Sigmoid colon (tissue), 7 donors: ENCODE results near the gene HEMGN. TPM values are rescaled to one million over a fixed set of nuclear protein-coding genes. Genes with fewer than 3 reads are reported as not detected.
A peak's percentile ranks its signal among the peaks of the same experiment; 100 is the strongest.
"Not testable (repeated sequence)": the region's sequence is repeated elsewhere in the genome, so short reads cannot be mapped to it uniquely, and the experiment has no call there.

Experiments
- DNase-seq: peaks from one replicate; pipeline ENCODE4 v3.0.0-alpha.2; 2019
- H3K27ac ChIP-seq, 4 donors: fragments of 200-600 bp; sonication (generic); one replicate each; pipeline ENCODE4 v1.5.1; 2016 to 2019; ENCODE audit warnings: mild to moderate bottlenecking in 1 of 4
- H3K27me3 ChIP-seq, 3 donors: fragments of 200-600 bp; sonication (generic); one replicate each; pipeline ENCODE4 v1.5.1; 2019; ENCODE audit warnings: mild to moderate bottlenecking in 1 of 3
- H3K36me3 ChIP-seq, 4 donors: fragments of 200-600 bp; sonication (generic); one replicate each; pipeline ENCODE4 v1.5.1; 2016 to 2019
- H3K4me1 ChIP-seq, 4 donors: fragments of 200-600 bp; sonication (generic); one replicate each; pipeline ENCODE4 v1.5.1; 2017 to 2019
- H3K4me3 ChIP-seq, 4 donors: fragments of 200-600 bp; sonication (generic); one replicate each; pipeline ENCODE4 v1.5.1; 2017 to 2019; ENCODE audit warnings: mild to moderate bottlenecking in 2 of 4, moderate library complexity in 1 of 4
- H3K9me3 ChIP-seq, 4 donors: fragments of 200-600 bp in 3 of 4; sonication (generic) in 3 of 4; one replicate each; pipeline versions ENCODE4 v1.5.1 to v1.6.1; 2013 to 2019
- EP300 ChIP-seq, 4 donors: sonication (generic); formaldehyde crosslinking; IDR thresholded peaks; one replicate each; pipeline ENCODE4 v1.6.1; 2017; ENCODE audit warnings: antibody characterized with exemption in 4 of 4
- POLR2A ChIP-seq, 2 donors: fragments of 450-650 bp; IDR thresholded peaks; one replicate each; pipeline ENCODE4 v1.6.1; 2016; ENCODE audit warnings: antibody characterized with exemption in 2 of 2, mild to moderate bottlenecking in 2 of 2, moderate library complexity in 2 of 2
- POLR2AphosphoS5 ChIP-seq, 4 donors: sonication (generic); formaldehyde crosslinking; IDR thresholded peaks; one replicate each; pipeline ENCODE4 v1.6.1; 2017; ENCODE audit warnings: antibody characterized with exemption in 4 of 4
- WGBS, 2 donors: extraction: QIAGEN DNeasy Blood & Tissue Kit; methylation state at CpG; one replicate each; pipeline ENCODE4 v1.1.7; 2013; 5-methylcytosine and 5-hydroxymethylcytosine counted together
- intact Hi-C: fragments of 100-400 bp; cut with DNase I; formaldehyde crosslinking; loops from one replicate; pipeline ENCODE4 v1.15.1; 2023
- polyA plus RNA-seq, 3 donors: library from polyadenylated mRNA; stranded (reverse); fragments of 200-250 nt; gene quantifications; one replicate each; pipeline ENCODE4 v1.2.3, GENCODE V29; 2013
- total RNA-seq, 4 donors: library from RNA; depleted of rRNA; stranded (reverse); fragments of >200 nt; gene quantifications; one replicate each; pipeline ENCODE4 v1.1.0, GENCODE V29; 2016
- TF ChIP-seq, protein P1 (sequence below), 4 experiments: fragments of 450-650 bp in 3 of 4; fragments of 200-600 bp in 1 of 4; IDR thresholded peaks; one replicate each; pipeline ENCODE4 v1.5.1; 2016 to 2019; ENCODE audit warnings: antibody characterized with exemption in 4 of 4, mild to moderate bottlenecking in 3 of 4, moderate library complexity in 2 of 4
- donor health status: healthy with polysubstance abuse.
- donor health status: Bipolar disorder and iron deficiency.
- donor health status: healthy.

HEMGN gene
- total and polyA plus RNA-seq, 7 donors, result 0.25 TPM; not detected in 6

DNA sequence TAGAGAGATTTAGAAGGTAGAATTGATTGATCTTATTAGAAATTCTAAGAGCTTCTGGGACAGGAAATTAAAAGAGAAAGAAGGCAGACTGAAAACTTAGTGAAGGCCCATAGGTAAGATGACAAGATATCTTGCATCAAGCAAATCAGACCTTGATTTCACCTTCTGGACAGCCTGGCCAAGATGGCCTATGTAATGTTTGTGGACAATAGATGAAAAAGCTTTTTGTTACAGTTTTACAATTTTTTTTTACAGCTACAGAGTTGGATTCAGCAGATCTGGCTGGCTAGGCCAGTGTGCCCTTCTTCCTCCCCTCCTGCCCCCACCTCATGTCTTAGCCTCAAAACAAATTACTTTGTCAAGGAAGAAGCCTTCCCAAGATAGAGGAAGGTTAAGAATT, 21.6 kb upstream of the HEMGN start:
- no peaks in the 10 kb centered on the region for H3K36me3 ChIP-seq
- TF ChIP-seq POLR2A (IDR thresholded peaks at IDR 0.05) (no peak), POLR2AphosphoS5 (IDR thresholded peaks at IDR 0.05) (no peak), EP300 (IDR thresholded peaks at IDR 0.05) (no peak)
- TF ChIP-seq, protein P1, sequence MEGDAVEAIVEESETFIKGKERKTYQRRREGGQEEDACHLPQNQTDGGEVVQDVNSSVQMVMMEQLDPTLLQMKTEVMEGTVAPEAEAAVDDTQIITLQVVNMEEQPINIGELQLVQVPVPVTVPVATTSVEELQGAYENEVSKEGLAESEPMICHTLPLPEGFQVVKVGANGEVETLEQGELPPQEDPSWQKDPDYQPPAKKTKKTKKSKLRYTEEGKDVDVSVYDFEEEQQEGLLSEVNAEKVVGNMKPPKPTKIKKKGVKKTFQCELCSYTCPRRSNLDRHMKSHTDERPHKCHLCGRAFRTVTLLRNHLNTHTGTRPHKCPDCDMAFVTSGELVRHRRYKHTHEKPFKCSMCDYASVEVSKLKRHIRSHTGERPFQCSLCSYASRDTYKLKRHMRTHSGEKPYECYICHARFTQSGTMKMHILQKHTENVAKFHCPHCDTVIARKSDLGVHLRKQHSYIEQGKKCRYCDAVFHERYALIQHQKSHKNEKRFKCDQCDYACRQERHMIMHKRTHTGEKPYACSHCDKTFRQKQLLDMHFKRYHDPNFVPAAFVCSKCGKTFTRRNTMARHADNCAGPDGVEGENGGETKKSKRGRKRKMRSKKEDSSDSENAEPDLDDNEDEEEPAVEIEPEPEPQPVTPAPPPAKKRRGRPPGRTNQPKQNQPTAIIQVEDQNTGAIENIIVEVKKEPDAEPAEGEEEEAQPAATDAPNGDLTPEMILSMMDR (IDR thresholded peaks at IDR 0.05), result no peak

DNA sequence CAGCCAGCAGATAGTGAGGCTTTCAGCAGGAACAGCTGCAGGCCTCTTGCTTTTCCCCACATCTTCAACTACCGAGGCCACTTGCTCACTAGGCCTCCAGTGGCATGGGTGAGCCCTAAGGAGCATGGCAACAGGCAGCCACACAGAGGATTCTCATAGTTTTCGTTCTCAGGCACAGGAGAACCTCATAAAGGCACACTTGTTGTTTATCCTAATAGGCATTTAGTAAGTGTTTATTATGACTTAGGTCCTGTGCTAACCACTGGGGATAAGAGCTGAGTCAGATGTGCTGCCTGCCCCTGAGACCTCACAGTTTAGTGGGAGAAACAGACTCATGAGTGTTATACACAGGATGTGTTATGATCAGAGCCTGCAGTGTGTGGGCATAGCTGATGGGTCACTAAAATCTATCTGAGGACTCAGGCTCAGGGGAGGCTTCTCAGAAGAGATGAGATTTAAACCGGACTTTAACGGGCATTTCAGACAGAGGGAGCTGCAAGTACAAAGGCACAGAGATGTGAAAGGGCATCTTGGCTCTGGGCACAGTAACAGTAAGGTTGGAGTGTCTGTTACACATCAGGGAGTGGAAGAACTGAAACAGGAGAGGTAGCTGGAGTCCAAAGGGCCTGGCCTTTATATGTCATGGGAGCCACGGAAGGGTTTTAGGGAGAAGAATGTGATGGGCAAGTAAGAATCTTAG, 21.0 kb upstream of the HEMGN start:
- TF ChIP-seq POLR2A (IDR thresholded peaks at IDR 0.05), result no peak
- TF ChIP-seq, protein P1 (IDR thresholded peaks at IDR 0.05), result no peak
- intact Hi-C loops, result no loop called here
- Histone ChIP-seq H3K4me3 (no peak overlapping the region), H3K27ac (peak overlapping the region in 1 of 4 donors; percentile 37), H3K4me1 (no peaks in the 10 kb centered on the region), H3K36me3 (no peaks in the 10 kb centered on the region), H3K27me3 (no peaks in the 10 kb centered on the region), H3K9me3 (no peaks in the 10 kb centered on the region)
- no peak for DNase-seq
- WGBS, 2 donors, result 79 to 80% methylated on average over 5 of the region's 5 CpGs

More for the DNA sequence above, 21.6 kb upstream of the HEMGN start:
- peak overlapping the region in 1 of 4 donors; percentile 37 for H3K27ac ChIP-seq
- no peak overlapping the region for H3K4me3 ChIP-seq
- DNase-seq, result no peak
- no peaks in the 10 kb centered on the region for H3K9me3 ChIP-seq
- intact Hi-C loops, result no loop called here
- no peaks in the 10 kb centered on the region for H3K27me3 ChIP-seq
- no peaks in the 10 kb centered on the region for H3K4me1 ChIP-seq

DNA sequence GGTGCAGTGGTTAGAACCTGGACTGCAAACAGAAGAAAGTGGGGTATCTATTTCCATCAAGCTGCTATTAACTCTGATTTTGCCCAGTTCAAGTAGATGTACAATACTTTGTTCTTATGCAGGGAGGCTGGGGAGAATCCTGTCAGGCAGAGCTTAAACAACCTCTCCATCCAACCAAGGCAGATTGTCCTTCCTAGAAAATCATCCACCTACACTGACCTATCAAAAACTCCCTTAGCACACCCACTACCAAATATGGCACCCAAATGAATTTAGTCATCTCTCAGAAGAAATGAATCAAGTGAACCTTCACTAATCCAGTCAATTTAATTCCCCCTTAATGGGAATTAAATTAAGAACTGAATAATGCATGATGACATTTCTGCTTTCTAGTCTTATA, 18.4 kb upstream of the HEMGN start:
- intact Hi-C loops, result no loop called here
- DNase-seq, result no peak
- H3K4me3 ChIP-seq, result no peak overlapping the region
- no peak overlapping the region for H3K27ac ChIP-seq
- H3K9me3 ChIP-seq, result no peaks in the 10 kb centered on the region
- H3K4me1 ChIP-seq, result no peaks in the 10 kb centered on the region
- H3K36me3 ChIP-seq, result no peaks in the 10 kb centered on the region
- TF ChIP-seq EP300 (IDR thresholded peaks at IDR 0.05) (no peak), POLR2A (IDR thresholded peaks at IDR 0.05) (no peak), POLR2AphosphoS5 (IDR thresholded peaks at IDR 0.05) (no peak)
- TF ChIP-seq, protein P1 (IDR thresholded peaks at IDR 0.05), result no peak
- H3K27me3 ChIP-seq, result peaks cover 0 to 1% (median under 1%) of the 10 kb centered on the region in 3 donors

DNA sequence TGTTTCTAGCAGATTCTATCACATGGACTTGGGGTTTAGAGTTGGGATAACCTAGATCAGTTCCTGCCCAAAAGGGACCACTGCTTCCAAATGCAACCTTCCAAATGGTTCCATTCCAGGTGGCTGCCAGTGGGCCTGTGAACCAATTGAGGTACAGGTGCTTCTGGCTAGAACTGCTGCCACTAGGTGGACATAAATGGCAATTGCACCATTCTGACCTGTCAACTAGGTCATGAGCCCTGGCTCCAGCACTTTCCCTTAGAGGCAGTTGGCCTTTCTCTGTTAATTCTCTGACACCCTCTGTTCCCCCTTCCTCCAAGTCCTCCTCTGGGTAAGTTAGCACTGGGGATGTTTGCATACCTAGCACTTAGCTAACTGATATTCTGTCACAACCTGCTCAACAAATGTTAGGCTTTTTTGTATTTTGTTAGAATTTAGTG, 16.6 kb upstream of the HEMGN start:
- DNase-seq, result no peak
- Histone ChIP-seq H3K27ac (no peak overlapping the region), H3K4me1 (no peaks in the 10 kb centered on the region), H3K27me3 (peaks cover 0 to 10% (median 7%) of the 10 kb centered on the region in 3 donors), H3K9me3 (peaks cover 0 to 2% (median 0%) of the 10 kb centered on the region in 4 donors), H3K4me3 (no peak overlapping the region), H3K36me3 (no peaks in the 10 kb centered on the region)
- intact Hi-C loops, result no loop called here
- no peak for TF ChIP-seq POLR2AphosphoS5 (IDR thresholded peaks at IDR 0.05)
- TF ChIP-seq, protein P1 (IDR thresholded peaks at IDR 0.05), result peak in 1 of 4 experiments; percentile 24

DNA sequence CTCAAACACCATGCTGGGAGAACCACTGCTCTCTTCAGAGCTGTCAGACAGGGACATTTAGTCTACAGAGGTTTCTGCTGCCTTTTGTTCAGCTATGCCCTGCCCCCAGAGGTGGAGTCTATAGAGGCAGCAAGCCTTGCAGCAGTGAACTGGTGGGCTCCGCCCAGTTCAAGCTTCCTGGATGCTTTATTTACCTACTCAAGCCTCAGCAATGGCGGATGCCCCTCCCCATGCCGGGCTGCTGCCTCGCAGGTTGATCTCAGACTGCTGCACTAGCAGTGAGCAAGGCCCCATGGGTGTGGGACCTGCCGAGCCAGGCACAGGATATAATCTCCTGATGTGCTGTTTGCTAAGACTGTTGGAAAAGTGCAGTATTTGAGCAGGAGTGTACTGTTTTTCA, 12.9 kb upstream of the HEMGN start:
- H3K27me3 ChIP-seq, result peaks cover 0 to 10% (median 7%) of the 10 kb centered on the region in 3 donors
- H3K27ac ChIP-seq, H3K4me3 ChIP-seq, DNase-seq, H3K9me3 ChIP-seq, H3K36me3 ChIP-seq, H3K4me1 ChIP-seq, intact Hi-C loops: not testable (repeated sequence)
- WGBS, 2 donors, result 69 to 84% methylated on average over 5 of the region's 5 CpGs

DNA sequence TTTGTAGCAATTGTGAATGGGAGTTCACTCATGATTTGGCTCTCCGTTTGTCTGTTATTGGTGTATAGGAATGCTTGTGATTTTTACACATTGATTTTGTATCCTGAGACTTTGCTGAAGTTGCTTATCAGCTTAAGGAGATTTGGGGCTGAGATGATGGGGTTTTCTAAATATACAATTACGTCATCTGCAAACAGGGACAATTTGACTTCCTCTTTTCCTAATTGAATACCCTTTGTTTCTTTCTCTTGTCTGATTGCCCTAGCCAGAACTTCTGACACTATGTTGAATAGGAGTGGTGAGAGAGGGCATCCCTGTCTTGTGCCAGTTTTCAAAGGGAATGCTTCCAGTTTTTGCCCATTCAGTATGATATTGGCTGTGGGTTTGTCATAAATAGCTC, 9.1 kb upstream of the HEMGN start:
- H3K4me3 ChIP-seq, intact Hi-C loops, DNase-seq, H3K9me3 ChIP-seq, H3K27ac ChIP-seq, H3K4me1 ChIP-seq, H3K36me3 ChIP-seq: not testable (repeated sequence)
- WGBS, 2 donors, result 54 to 66% methylated on average over 2 of the region's 2 CpGs
- H3K27me3 ChIP-seq, result peaks cover 0 to 10% (median 7%) of the 10 kb centered on the region in 3 donors

DNA sequence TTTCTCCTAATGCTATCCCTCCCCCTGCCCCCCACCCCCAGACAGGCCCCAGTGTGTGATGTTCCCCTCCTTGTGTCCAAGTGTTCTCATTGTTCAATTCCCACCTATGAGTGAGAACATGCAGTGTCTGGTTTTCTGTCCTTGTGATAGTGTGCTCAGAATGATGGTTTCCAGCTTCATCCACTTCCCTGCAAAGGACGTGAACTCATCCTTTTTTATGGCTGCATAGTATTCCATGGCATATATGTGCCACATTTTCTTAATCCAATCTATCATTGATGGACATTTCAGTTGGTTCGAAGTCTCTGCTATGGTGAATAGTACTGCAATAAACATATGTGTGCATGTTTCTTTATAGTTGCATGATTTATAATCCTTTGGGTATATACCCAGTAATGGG, 7.5 kb upstream of the HEMGN start:
- intact Hi-C loops, H3K27ac ChIP-seq, H3K36me3 ChIP-seq, H3K4me1 ChIP-seq, H3K27me3 ChIP-seq, H3K4me3 ChIP-seq, H3K9me3 ChIP-seq, DNase-seq: not testable (repeated sequence)
- 84 to 89% methylated on average over 2 of the region's 2 CpGs for WGBS, 2 donors
